ENCODE data around the gene PRSS8. TPM values are rescaled to one million over a fixed set of nuclear protein-coding genes. Genes with fewer than 3 reads are reported as not detected.

PRSS8 gene
- total RNA-seq, 1 experiment from 2014 or later, result 0.15 TPM

DNA sequence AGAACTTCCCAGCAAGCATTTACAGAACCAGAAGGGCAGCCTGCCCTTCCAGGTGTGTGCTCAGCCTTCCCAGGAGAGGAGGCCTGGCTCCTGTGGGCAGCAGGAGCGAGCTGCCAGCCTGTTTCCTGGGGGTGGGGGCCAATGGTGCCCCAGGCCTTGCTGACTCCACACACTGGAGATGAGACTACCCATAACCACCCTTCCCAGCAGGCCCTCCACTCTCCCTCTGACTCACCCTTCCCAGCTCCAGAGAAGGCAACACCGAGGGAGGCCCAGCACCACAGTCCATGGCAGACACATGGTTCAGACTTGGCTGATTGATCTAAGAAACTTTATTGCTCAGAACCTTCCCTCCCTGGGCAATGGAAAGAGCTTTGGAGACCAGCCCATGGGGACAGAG lies 45.0 kb downstream of the PRSS8 start:
- CTCF ChIA-PET, result interaction anchor here (0.7 kb wide), 1 partner anchor 93 kb away, joined by 3 read pairs; no protein-coding TSS in a partner anchor
- no peak overlapping the region for H3K4me3 ChIP-seq (ENCODE audit: low read depth in 2 of 2, low read length in 2 of 2)
- in situ Hi-C loops (cut with HindIII; ENCODE audit: low pct_unique_long_range_greater_than_20kb, low sequenced_read_pairs), result no loop called here
- ATAC-seq (no peak), DNase-seq (ENCODE audit: low read depth, low spot score) (no peak)
- TF ChIP-seq, protein P1, sequence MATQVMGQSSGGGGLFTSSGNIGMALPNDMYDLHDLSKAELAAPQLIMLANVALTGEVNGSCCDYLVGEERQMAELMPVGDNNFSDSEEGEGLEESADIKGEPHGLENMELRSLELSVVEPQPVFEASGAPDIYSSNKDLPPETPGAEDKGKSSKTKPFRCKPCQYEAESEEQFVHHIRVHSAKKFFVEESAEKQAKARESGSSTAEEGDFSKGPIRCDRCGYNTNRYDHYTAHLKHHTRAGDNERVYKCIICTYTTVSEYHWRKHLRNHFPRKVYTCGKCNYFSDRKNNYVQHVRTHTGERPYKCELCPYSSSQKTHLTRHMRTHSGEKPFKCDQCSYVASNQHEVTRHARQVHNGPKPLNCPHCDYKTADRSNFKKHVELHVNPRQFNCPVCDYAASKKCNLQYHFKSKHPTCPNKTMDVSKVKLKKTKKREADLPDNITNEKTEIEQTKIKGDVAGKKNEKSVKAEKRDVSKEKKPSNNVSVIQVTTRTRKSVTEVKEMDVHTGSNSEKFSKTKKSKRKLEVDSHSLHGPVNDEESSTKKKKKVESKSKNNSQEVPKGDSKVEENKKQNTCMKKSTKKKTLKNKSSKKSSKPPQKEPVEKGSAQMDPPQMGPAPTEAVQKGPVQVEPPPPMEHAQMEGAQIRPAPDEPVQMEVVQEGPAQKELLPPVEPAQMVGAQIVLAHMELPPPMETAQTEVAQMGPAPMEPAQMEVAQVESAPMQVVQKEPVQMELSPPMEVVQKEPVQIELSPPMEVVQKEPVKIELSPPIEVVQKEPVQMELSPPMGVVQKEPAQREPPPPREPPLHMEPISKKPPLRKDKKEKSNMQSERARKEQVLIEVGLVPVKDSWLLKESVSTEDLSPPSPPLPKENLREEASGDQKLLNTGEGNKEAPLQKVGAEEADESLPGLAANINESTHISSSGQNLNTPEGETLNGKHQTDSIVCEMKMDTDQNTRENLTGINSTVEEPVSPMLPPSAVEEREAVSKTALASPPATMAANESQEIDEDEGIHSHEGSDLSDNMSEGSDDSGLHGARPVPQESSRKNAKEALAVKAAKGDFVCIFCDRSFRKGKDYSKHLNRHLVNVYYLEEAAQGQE (IDR thresholded peaks at IDR 0.05; ENCODE audit: insufficient read depth in 1 of 2, low read depth in 2 of 2, low read length in 1 of 2), result no peak
- no peak for TF ChIP-seq POLR2AphosphoS5 (IDR thresholded peaks at IDR 0.05; ENCODE audit: low read depth, low read length)
- TF ChIP-seq, protein P2, sequence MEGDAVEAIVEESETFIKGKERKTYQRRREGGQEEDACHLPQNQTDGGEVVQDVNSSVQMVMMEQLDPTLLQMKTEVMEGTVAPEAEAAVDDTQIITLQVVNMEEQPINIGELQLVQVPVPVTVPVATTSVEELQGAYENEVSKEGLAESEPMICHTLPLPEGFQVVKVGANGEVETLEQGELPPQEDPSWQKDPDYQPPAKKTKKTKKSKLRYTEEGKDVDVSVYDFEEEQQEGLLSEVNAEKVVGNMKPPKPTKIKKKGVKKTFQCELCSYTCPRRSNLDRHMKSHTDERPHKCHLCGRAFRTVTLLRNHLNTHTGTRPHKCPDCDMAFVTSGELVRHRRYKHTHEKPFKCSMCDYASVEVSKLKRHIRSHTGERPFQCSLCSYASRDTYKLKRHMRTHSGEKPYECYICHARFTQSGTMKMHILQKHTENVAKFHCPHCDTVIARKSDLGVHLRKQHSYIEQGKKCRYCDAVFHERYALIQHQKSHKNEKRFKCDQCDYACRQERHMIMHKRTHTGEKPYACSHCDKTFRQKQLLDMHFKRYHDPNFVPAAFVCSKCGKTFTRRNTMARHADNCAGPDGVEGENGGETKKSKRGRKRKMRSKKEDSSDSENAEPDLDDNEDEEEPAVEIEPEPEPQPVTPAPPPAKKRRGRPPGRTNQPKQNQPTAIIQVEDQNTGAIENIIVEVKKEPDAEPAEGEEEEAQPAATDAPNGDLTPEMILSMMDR (IDR thresholded peaks at IDR 0.05), result no peak
- no peak for TF ChIP-seq TCF7L2 (IDR thresholded peaks at IDR 0.05; ENCODE audit: low read depth, low read length)
- TF ChIP-seq SIN3A (IDR thresholded peaks at IDR 0.05; ENCODE audit: borderline replicate concordance, insufficient read depth, low read depth, low read length), result no peak
- no peaks in the 10 kb centered on the region for H3K9me3 ChIP-seq (ENCODE audit: control insufficient read depth, insufficient read depth, low read depth, low read length)
- H3K36me3 ChIP-seq (ENCODE audit: control insufficient read depth, insufficient read depth, low read length), result no peaks in the 10 kb centered on the region; the same call in 1 of the 2 replicates
- H3K27ac ChIP-seq (ENCODE audit: low read length), result no peak overlapping the region
- peaks cover 4% of the 10 kb centered on the region for H3K4me1 ChIP-seq (ENCODE audit: control insufficient read depth, insufficient read depth, low read length)
- no peaks in the 10 kb centered on the region for H3K27me3 ChIP-seq (ENCODE audit: control insufficient read depth, insufficient read depth, low read length)
- no TSS peak for BruUV-seq (replicated peaks)
- intact Hi-C loops (cut with micrococcal nuclease; ENCODE audit: unreplicated experiment), result loop anchor here (10.0 kb wide), 1 partner anchor 56 kb away; the partner anchor contains the start of gene STX4
- POLR2A ChIA-PET, result no interaction called here

DNA sequence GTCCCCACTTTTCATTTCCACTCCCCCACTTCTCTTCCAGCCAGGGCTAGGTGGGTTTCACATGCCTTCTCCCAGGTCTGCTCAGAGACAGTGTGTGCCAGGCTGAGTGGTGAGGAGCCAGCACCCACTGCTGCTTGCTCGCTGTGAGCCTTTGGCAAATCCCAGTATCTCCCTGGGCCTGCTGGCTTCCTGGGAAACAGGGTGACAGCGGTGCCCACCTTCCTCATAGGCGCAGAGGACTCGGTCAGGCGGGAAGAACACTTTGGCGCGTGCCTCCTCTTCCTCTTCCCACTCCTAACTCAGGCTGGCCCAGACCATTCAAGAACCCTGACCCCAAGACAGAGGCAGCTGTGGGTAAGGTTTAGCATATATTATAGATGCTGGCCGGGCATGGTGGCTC lies 46.3 kb downstream of the PRSS8 start:
- Histone ChIP-seq H3K27me3 (ENCODE audit: control insufficient read depth, insufficient read depth, low read length) (no peaks in the 10 kb centered on the region), H3K36me3 (ENCODE audit: control insufficient read depth, insufficient read depth, low read length) (no peaks in the 10 kb centered on the region; the same call in 1 of the 2 replicates), H3K27ac (ENCODE audit: low read length) (no peak overlapping the region), H3K9me3 (ENCODE audit: control insufficient read depth, insufficient read depth, low read depth, low read length) (no peaks in the 10 kb centered on the region), H3K4me1 (ENCODE audit: control insufficient read depth, insufficient read depth, low read length) (peaks cover 4% of the 10 kb centered on the region; the same call in 1 of the 2 replicates), H3K4me3 (ENCODE audit: low read depth in 2 of 2, low read length in 2 of 2) (no peak overlapping the region)
- POLR2A ChIA-PET, result interaction anchor here (0.5 kb wide), 1 partner anchor 348 kb away, joined by 3 read pairs; no protein-coding TSS in a partner anchor
- intact Hi-C loops (cut with micrococcal nuclease; ENCODE audit: unreplicated experiment) (no loop called here), in situ Hi-C loops (cut with HindIII; ENCODE audit: low pct_unique_long_range_greater_than_20kb, low sequenced_read_pairs) (no loop called here)
- CTCF ChIA-PET, result no interaction called here
- ATAC-seq, result no peak
- no TSS peak for BruUV-seq (replicated peaks)
- TF ChIP-seq SIN3A (IDR thresholded peaks at IDR 0.05; ENCODE audit: borderline replicate concordance, insufficient read depth, low read depth, low read length) (no peak), TCF7L2 (IDR thresholded peaks at IDR 0.05; ENCODE audit: low read depth, low read length) (no peak), POLR2AphosphoS5 (IDR thresholded peaks at IDR 0.05; ENCODE audit: low read depth, low read length) (no peak)
- TF ChIP-seq, protein P2 (IDR thresholded peaks at IDR 0.05), result no peak
- TF ChIP-seq, protein P1 (IDR thresholded peaks at IDR 0.05; ENCODE audit: insufficient read depth in 1 of 2, low read depth in 2 of 2, low read length in 1 of 2), result no peak
- DNase-seq (ENCODE audit: low read depth, low spot score), result no peak

Measured in Panc1 (cell line).